K562 (cell line): Measurements from ENCODE around the gene MCM9. TPM values are rescaled to one million over a fixed set of nuclear protein-coding genes. Genes with fewer than 3 reads are reported as not detected.

ENCODE experiments used
- ARID4B ChIP-seq: sonication (generic); formaldehyde crosslinking; IDR thresholded peaks from 2 replicates; pipeline ENCODE4 v1.8.0; 2022; ENCODE audit warnings: mild to moderate bottlenecking, missing genetic modification reagents
- BACH1 ChIP-seq: fragments of 200-800 bp; sonication (Bioruptor generic); IDR thresholded peaks from 2 replicates; pipeline ENCODE4 v1.6.1; 2016; ENCODE audit warnings: missing genetic modification characterization, missing compliant biosample characterization
- CBX5 ChIP-seq: IDR thresholded peaks from 2 replicates; pipeline ENCODE4 v1.6.1; 2014; ENCODE audit warnings: low read depth, borderline replicate concordance
- CCAR2 ChIP-seq: fragments of 200-400 bp; formaldehyde crosslinking; IDR thresholded peaks from 2 replicates; pipeline ENCODE4 v1.6.1; 2017; ENCODE audit warnings: mild to moderate bottlenecking, low read depth, low read length
- DLX4 ChIP-seq: fragments of 250-450 bp; sonication (Bioruptor Pico); IDR thresholded peaks from 2 replicates; pipeline ENCODE4 v1.6.1; 2021; ENCODE audit warnings: mild to moderate bottlenecking
- HDAC3 ChIP-seq: fragments of 450-650 bp; IDR thresholded peaks from 2 replicates; pipeline ENCODE4 v1.6.1; 2018; ENCODE audit warnings: borderline replicate concordance, mild to moderate bottlenecking, moderate library complexity; ENCODE audit not compliant: partially characterized antibody
- MITF ChIP-seq: IDR thresholded peaks from 2 replicates; pipeline ENCODE4 v1.6.1; 2014; ENCODE audit warnings: antibody characterized with exemption
- NCOA6 ChIP-seq: fragments of 450-650 bp; IDR thresholded peaks from 2 replicates; pipeline ENCODE4 v1.6.1; 2017; ENCODE audit warnings: mild to moderate bottlenecking
- PURB ChIP-seq: sonication (generic); formaldehyde crosslinking; IDR thresholded peaks from 2 replicates; pipeline ENCODE4 v1.9.0; 2021; ENCODE audit warnings: low read depth, mild to moderate bottlenecking, missing genetic modification reagents
- RFX1 ChIP-seq: fragments of 450-650 bp; IDR thresholded peaks from 2 replicates; pipeline ENCODE4 v1.6.1; 2016; ENCODE audit warnings: mild to moderate bottlenecking, moderate library complexity
- RFX5 ChIP-seq: IDR thresholded peaks from 2 replicates; pipeline ENCODE4 v1.6.1; 2011; ENCODE audit warnings: low read depth, mild to moderate bottlenecking, improper control_type of control experiment, low read length
- SAP30 ChIP-seq: fragments of 200-600 bp; sonication (generic); IDR thresholded peaks from 2 replicates; pipeline ENCODE4 v1.6.1; 2012; ENCODE audit warnings: borderline replicate concordance, low read depth, mild to moderate bottlenecking, moderate library complexity, low read length, control low read depth, inconsistent platforms; ENCODE audit not compliant: insufficient read depth, poor library complexity, severe bottlenecking
- SMARCA5 ChIP-seq: fragments of 450-650 bp; IDR thresholded peaks from 2 replicates; pipeline ENCODE4 v1.6.1; 2016
- THAP12 ChIP-seq: fragments of 250-450 bp; sonication (Bioruptor Pico); IDR thresholded peaks from 2 replicates; pipeline ENCODE4 v1.9.0; 2021; ENCODE audit warnings: mild to moderate bottlenecking, inconsistent platforms
- ZFP1 ChIP-seq: fragments of 450-650 bp; formaldehyde crosslinking; IDR thresholded peaks from 2 replicates; pipeline ENCODE4 v1.4.0; 2020; ENCODE audit warnings: mild to moderate bottlenecking, mixed read lengths
- ZNF143 ChIP-seq: sonication (generic); formaldehyde crosslinking; IDR thresholded peaks from 2 replicates; pipeline ENCODE4 v1.9.0; 2022; ENCODE audit warnings: mild to moderate bottlenecking, missing genetic modification reagents
- ZNF584 ChIP-seq: fragments of 200-800 bp; sonication (Bioruptor generic); IDR thresholded peaks from 2 replicates; pipeline ENCODE4 v1.6.1; 2016; ENCODE audit warnings: low read depth, mild to moderate bottlenecking, missing genetic modification characterization, missing compliant biosample characterization
- ZNF655 ChIP-seq: fragments of 250-450 bp; sonication (Bioruptor Pico); IDR thresholded peaks from 2 replicates; pipeline ENCODE4 v1.5.0; 2021
- polyA plus RNA-seq, 8 experiments: library from polyadenylated mRNA; depleted of rRNA in 4 of 8; stranded (reverse) in 5 of 8; unstranded in 3 of 8; fragments of >200 nt; fragmentation: Nextera tagmentation in 2 of 8; fragmentation: Illumina TruSeq in 1 of 8; extraction: Ambion mirVana in 2 of 8; extraction: Trizol in 1 of 8; gene quantifications; 2 replicates each; pipeline versions ENCODE4 v1.2.1 to v1.2.3, GENCODE V29; 2011 to 2014; ENCODE audit warnings: inconsistent platforms in 1 of 8, missing spikeins in 1 of 8
- total RNA-seq, 7 experiments: library from RNA; depleted of rRNA in 6 of 7; stranded (reverse); fragments of >200 nt in 6 of 7; fragmentation: Illumina TruSeq in 2 of 7; extraction: Trizol in 2 of 7; gene quantifications; 2 replicates each; pipeline versions ENCODE4 v1.2.1 to v1.2.3, GENCODE V29; 2011 to 2021; ENCODE audit warnings: low replicate concordance in 1 of 7

Gene MCM9
- total and polyA plus RNA-seq, 9 of the 15 experiments (the other 6 are each of a cell fraction or from before 2014, with no cell fraction given) = 4.8 to 16.7 (median 11.6) TPM

GRCh38 chr6:118896339-118897136 lies 38.4 kb downstream of the MCM9 start (continued):
- TF ChIP-seq ARID4B (no peak), CBX5 (no peak; the same call in 1 of the 2 replicates), HDAC3 (no peak), DLX4 (CRISPR knock-in tag) (no peak), MITF (no peak), NCOA6 (no peak), SMARCA5 (no peak), RFX5 (no peak), PURB (CRISPR knock-in tag) (no peak), CCAR2 (no peak), ZFP1 (CRISPR knock-in tag) (no peak), RFX1 (no peak), ZNF584 (CRISPR knock-in tag) (no peak), THAP12 (CRISPR knock-in tag) (no peak), ZNF143 (CRISPR knock-in tag) (no peak), BACH1 (peak; percentile 96), ZNF655 (CRISPR knock-in tag) (no peak), SAP30 (no peak)
